ENCODE measurements around the gene PRR5L. TPM values are rescaled to one million over a fixed set of nuclear protein-coding genes. Genes with fewer than 3 reads are reported as not detected.
A peak's percentile ranks its signal among the peaks of the same experiment; 100 is the strongest.

PRR5L gene
- total and polyA plus RNA-seq, 9 of the 15 experiments (the other 6 are each of a cell fraction or from before 2014, with no cell fraction given) = 0.11 to 0.60 (median 0.36) TPM; not detected in 2

- TF ChIP-seq TARDBP (IDR thresholded peaks at IDR 0.05) = no peak
- TF ChIP-seq ZC3H11A (IDR thresholded peaks at IDR 0.05; ENCODE audit: low read depth, low read length) = no peak
- peak; percentile 44 for TF ChIP-seq BHLHE40 (IDR thresholded peaks at IDR 0.05; ENCODE audit: low read length)
- no peak for TF ChIP-seq MCM5 (IDR thresholded peaks at IDR 0.05; ENCODE audit: low read depth)
- no peak for TF ChIP-seq ARHGAP35 (IDR thresholded peaks at IDR 0.05; ENCODE audit: partially characterized antibody)
- peak; percentile 54; the same call in 1 of the 2 replicates for TF ChIP-seq MEF2D (tag; conservative IDR thresholded peaks at IDR 0.05; ENCODE audit: low read depth)
- no peak for TF ChIP-seq IRF2 (CRISPR knock-in tag; IDR thresholded peaks at IDR 0.05)
- peak; percentile 74 to 87; a peak in 3 of 4 replicates for TF ChIP-seq MNT (conservative IDR thresholded peaks at IDR 0.05)
- peak; percentile 82; the same call in 1 of the 2 replicates for TF ChIP-seq MTA3 (IDR thresholded peaks at IDR 0.05; ENCODE audit: borderline replicate concordance)
- TF ChIP-seq ETV5 (CRISPR knock-in tag; IDR thresholded peaks at IDR 0.05; ENCODE audit: low read depth) = no peak; the same call in 1 of the 2 replicates
- no peak for TF ChIP-seq MEIS2 (IDR thresholded peaks at IDR 0.05; ENCODE audit: partially characterized antibody)
- peak; percentile 43; the same call in 1 of the 2 replicates for TF ChIP-seq NR3C1 (CRISPR knock-in tag; IDR thresholded peaks at IDR 0.05)
- TF ChIP-seq ETV6 (IDR thresholded peaks at IDR 0.05; ENCODE audit: borderline replicate concordance in 1 of 2, low read depth in 2 of 2, low read length in 1 of 2) = no peak
- TF ChIP-seq ETV6 (CRISPR knock-in tag; IDR thresholded peaks at IDR 0.05; ENCODE audit: borderline replicate concordance) = no peak
- no peak; a peak in 2 of 4 replicates for TF ChIP-seq RAD21 (CRISPR knock-in tag; conservative IDR thresholded peaks at IDR 0.05 in 1 of 2, IDR thresholded peaks at IDR 0.05 in 1 of 2)
- TF ChIP-seq YY1 (IDR thresholded peaks at IDR 0.05; ENCODE audit: borderline replicate concordance in 1 of 3, control insufficient read depth in 1 of 3, extremely low read depth in 1 of 3, insufficient read depth in 3 of 3, insufficient read length in 1 of 3, insufficient replicate concordance in 2 of 3, low read depth in 1 of 3, low read length in 2 of 3) = peak in 2 of 3 experiments; percentile 33 to 74
- TF ChIP-seq, protein P1, sequence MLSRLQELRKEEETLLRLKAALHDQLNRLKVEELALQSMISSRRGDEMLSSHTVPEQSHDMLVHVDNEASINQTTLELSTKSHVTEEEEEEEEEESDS (CRISPR knock-in tag; IDR thresholded peaks at IDR 0.05) = no peak
- TF ChIP-seq TFAM (CRISPR knock-in tag; conservative IDR thresholded peaks at IDR 0.05) = no peak
- TF ChIP-seq HOXB6 (CRISPR knock-in tag; IDR thresholded peaks at IDR 0.05; ENCODE audit: borderline replicate concordance) = no peak
- peak; percentile 83; the same call in 1 of the 2 replicates for TF ChIP-seq FOXP1 (CRISPR knock-in tag; IDR thresholded peaks at IDR 0.05)
- peak; percentile 24; the same call in 1 of the 2 replicates for TF ChIP-seq NR4A1 (CRISPR knock-in tag; IDR thresholded peaks at IDR 0.05)
- no peak for TF ChIP-seq NR4A1 (tag; IDR thresholded peaks at IDR 0.05)
- peak; percentile 96 to 97 for TF ChIP-seq MAZ (CRISPR knock-in tag; conservative IDR thresholded peaks at IDR 0.05 in 1 of 2, IDR thresholded peaks at IDR 0.05 in 1 of 2)
- TF ChIP-seq ZNF134 (CRISPR knock-in tag; conservative IDR thresholded peaks at IDR 0.05) = no peak
- TF ChIP-seq ZNF24 (IDR thresholded peaks at IDR 0.05) = peak; percentile 47; the same call in 1 of the 2 replicates
- TF ChIP-seq TBP (optimal IDR thresholded peaks at IDR 0.05; ENCODE audit: low read depth, low read length) = peak; percentile 77
Observed at GRCh38 chr11:36509694-36510593, 213.9 kb downstream of the PRR5L start, which contains the start of gene TRAF6 (continued).

All from K562 (cell line).